PC-3 (cell line): ENCODE results near the gene PTPRD. TPM values are rescaled to one million over a fixed set of nuclear protein-coding genes. Genes with fewer than 3 reads are reported as not detected.

ENCODE experiments used
- ATAC-seq: fragments of 200-7000 bp; cut with Tn5 transposase; 2 replicates; pipeline ENCODE4 v1.9.1; 2020; ENCODE audit warnings: mild to moderate bottlenecking, moderate library complexity
- BruUV-seq: library from RNA; stranded (reverse); fragments of 400-500 nt; replicated peaks from 2 replicates; lab custom pipeline; 2021; lab: Mats Ljungman, UMichigan
- CTCF ChIA-PET: fragments of 300-600 bp; sonication (Branson Sonifier 250); formaldehyde crosslinking; loops from one replicate; lab custom pipeline; 2022; ENCODE audit warnings: antibody characterized with exemption; lab: Charles Lee
- POLR2A ChIA-PET: fragments of 300-600 bp; sonication (Branson Sonifier 250); formaldehyde crosslinking; loops from one replicate; lab custom pipeline; 2022; ENCODE audit warnings: antibody characterized with exemption; ENCODE audit not compliant: unreplicated experiment; lab: Charles Lee
- DNase-seq: peaks from one replicate; pipeline ENCODE4 v3.0.0-alpha.2; 2015
- H2AFZ ChIP-seq: fragments of 300-600 bp; sonication (generic); 2 replicates; pipeline ENCODE4 v1.6.0; 2016; ENCODE audit warnings: antibody characterized with exemption, low read length
- H3F3A ChIP-seq: fragments of 300-600 bp; sonication (generic); one replicate; pipeline ENCODE4 v1.6.0; 2017; ENCODE audit warnings: antibody characterized with exemption, low read length, control low read depth, mild to moderate bottlenecking; ENCODE audit not compliant: unreplicated experiment
- H3K27ac ChIP-seq: fragments of 300-600 bp; sonication (generic); 2 replicates; pipeline ENCODE4 v1.5.1; 2016; ENCODE audit warnings: mild to moderate bottlenecking, low read length
- H3K27me3 ChIP-seq: fragments of 300-600 bp; sonication (generic); 2 replicates; pipeline ENCODE4 v1.6.1; 2016; ENCODE audit warnings: low read length, mixed read lengths
- H3K36me3 ChIP-seq: fragments of 300-600 bp; sonication (generic); 2 replicates; pipeline ENCODE4 v1.6.1; 2016; ENCODE audit warnings: low read depth, mixed run types, low read length, mixed read lengths
- H3K4me1 ChIP-seq: fragments of 300-600 bp; sonication (generic); 2 replicates; pipeline ENCODE4 v1.5.1; 2016; ENCODE audit warnings: low read length; ENCODE audit not compliant: insufficient read depth
- H3K4me2 ChIP-seq: fragments of 300-600 bp; sonication (generic); 2 replicates; pipeline ENCODE4 v1.6.0; 2016; ENCODE audit warnings: low read length
- H3K4me3 ChIP-seq: fragments of 300-600 bp; sonication (generic); 2 replicates; pipeline ENCODE4 v1.5.1; 2016; ENCODE audit warnings: mild to moderate bottlenecking, low read length, mixed read lengths
- H3K79me2 ChIP-seq: fragments of 300-600 bp; sonication (generic); 2 replicates; pipeline ENCODE4 v1.6.1; 2017; ENCODE audit warnings: low read length, mixed read lengths
- H3K9ac ChIP-seq: fragments of 300-600 bp; sonication (generic); 2 replicates; pipeline ENCODE4 v1.6.0; 2016; ENCODE audit warnings: mild to moderate bottlenecking, low read length
- H3K9me2 ChIP-seq: fragments of 300-600 bp; sonication (generic); replicated peaks from 2 replicates; pipeline ENCODE4 v1.6.1; 2016; ENCODE audit warnings: mixed run types, low read length, mixed read lengths
- H3K9me3 ChIP-seq: fragments of 300-600 bp; sonication (generic); 2 replicates; pipeline ENCODE4 v1.6.1; 2016; ENCODE audit warnings: low read length, mixed read lengths
- H4K20me1 ChIP-seq: fragments of 300-600 bp; sonication (generic); 2 replicates; pipeline ENCODE4 v1.6.1; 2016; ENCODE audit warnings: low read length, mixed read lengths
- EZH2 ChIP-seq: fragments of 300-600 bp; sonication (generic); IDR thresholded peaks from one replicate; pipeline ENCODE4 v1.6.1; 2017; ENCODE audit warnings: antibody characterized with exemption, mild to moderate bottlenecking, low read length; ENCODE audit not compliant: unreplicated experiment
- EZH2phosphoT487 ChIP-seq: fragments of 300-600 bp; sonication (generic); IDR thresholded peaks from 2 replicates; pipeline ENCODE4 v1.6.1; 2018; ENCODE audit warnings: mild to moderate bottlenecking, antibody characterized with exemption, low read length, borderline replicate concordance
- intact Hi-C: fragments of 100-400 bp; cut with micrococcal nuclease; formaldehyde crosslinking; loops from 2 replicates; pipeline ENCODE4 v1.9.0; 2023
- total RNA-seq: library from RNA; depleted of rRNA; stranded (reverse); fragments of >200 nt; gene quantifications from 2 replicates; pipeline ENCODE4 v1.2.3, GENCODE V29; 2014
- TF ChIP-seq, protein P1 (sequence below): fragments of 300-600 bp; sonication (generic); conservative IDR thresholded peaks from 2 replicates; pipeline ENCODE4 v1.5.1; 2017; ENCODE audit warnings: antibody characterized with exemption, low read depth, mild to moderate bottlenecking, low read length

PTPRD gene
- total RNA-seq, 1 experiment from 2014 or later: not detected

DNA sequence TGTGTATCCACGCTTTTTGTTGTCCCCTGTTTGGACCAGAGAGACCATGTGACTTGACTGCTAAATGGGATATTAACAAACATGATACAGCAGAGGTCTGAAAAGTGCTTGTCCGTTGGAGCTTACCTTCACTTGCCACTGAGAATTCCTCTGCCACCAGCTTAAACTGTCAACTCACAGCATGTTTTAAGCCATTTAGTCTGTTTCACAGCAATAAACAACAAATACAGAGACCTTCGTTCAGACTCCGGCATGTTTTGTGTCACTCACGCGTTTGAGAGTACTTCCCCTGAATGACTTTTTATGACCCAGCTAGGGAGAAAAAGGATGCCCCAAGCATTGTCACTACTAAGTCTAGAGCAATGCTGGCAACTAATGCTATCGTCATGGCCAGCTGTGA is 173.8 kb downstream of the PTPRD start:
- Histone ChIP-seq H3K79me2 (no peaks in the 10 kb centered on the region), H3K27ac (no peak overlapping the region), H3F3A (no peaks in the 10 kb centered on the region), H4K20me1 (no peaks in the 10 kb centered on the region), H3K9me2 (no peaks in the 10 kb centered on the region), H3K9ac (no peak overlapping the region), H3K4me3 (no peak overlapping the region), H3K4me1 (no peaks in the 10 kb centered on the region), H3K9me3 (no peaks in the 10 kb centered on the region), H2AFZ (no peak overlapping the region), H3K4me2 (no peak overlapping the region), H3K36me3 (no peaks in the 10 kb centered on the region), H3K27me3 (no peaks in the 10 kb centered on the region)
- CTCF ChIA-PET: no interaction called here
- POLR2A ChIA-PET: no interaction called here
- no peak for TF ChIP-seq EZH2
- TF ChIP-seq, protein P1, sequence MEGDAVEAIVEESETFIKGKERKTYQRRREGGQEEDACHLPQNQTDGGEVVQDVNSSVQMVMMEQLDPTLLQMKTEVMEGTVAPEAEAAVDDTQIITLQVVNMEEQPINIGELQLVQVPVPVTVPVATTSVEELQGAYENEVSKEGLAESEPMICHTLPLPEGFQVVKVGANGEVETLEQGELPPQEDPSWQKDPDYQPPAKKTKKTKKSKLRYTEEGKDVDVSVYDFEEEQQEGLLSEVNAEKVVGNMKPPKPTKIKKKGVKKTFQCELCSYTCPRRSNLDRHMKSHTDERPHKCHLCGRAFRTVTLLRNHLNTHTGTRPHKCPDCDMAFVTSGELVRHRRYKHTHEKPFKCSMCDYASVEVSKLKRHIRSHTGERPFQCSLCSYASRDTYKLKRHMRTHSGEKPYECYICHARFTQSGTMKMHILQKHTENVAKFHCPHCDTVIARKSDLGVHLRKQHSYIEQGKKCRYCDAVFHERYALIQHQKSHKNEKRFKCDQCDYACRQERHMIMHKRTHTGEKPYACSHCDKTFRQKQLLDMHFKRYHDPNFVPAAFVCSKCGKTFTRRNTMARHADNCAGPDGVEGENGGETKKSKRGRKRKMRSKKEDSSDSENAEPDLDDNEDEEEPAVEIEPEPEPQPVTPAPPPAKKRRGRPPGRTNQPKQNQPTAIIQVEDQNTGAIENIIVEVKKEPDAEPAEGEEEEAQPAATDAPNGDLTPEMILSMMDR: no peak
- TF ChIP-seq EZH2phosphoT487: no peak
- BruUV-seq: no TSS peak
- intact Hi-C loops: no loop called here
- no peak for DNase-seq
- ATAC-seq: no peak

DNA sequence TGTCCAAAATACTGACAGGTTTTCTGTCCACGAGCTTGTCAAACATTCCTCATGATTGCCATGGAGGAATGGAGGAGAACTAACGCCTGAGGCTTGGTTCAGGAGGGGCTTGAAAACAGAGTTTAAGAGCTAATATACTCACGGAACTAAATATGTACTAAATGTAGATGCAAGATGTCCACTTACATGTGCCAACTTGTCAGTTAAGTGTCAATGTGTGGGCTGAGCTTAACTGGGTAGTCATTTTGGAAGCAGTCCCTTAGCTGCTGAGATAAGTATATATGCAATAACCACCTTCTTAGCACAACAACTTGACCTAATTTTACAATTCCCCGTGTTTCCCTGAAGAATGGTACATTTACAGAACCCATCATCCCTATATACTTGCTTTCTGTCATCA is 176.0 kb downstream of the PTPRD start:
- Histone ChIP-seq H3K27ac (no peak overlapping the region), H3K4me1 (no peaks in the 10 kb centered on the region), H3K36me3 (no peaks in the 10 kb centered on the region), H3K9me3 (no peaks in the 10 kb centered on the region), H3K79me2 (no peaks in the 10 kb centered on the region), H3K9ac (no peak overlapping the region), H4K20me1 (no peaks in the 10 kb centered on the region), H3K27me3 (no peaks in the 10 kb centered on the region), H3K4me2 (no peak overlapping the region), H3K4me3 (no peak overlapping the region), H3K9me2 (no peaks in the 10 kb centered on the region), H2AFZ (no peak overlapping the region), H3F3A (no peaks in the 10 kb centered on the region)
- POLR2A ChIA-PET: no interaction called here
- ATAC-seq (no peak), DNase-seq (no peak)
- intact Hi-C loops: no loop called here
- CTCF ChIA-PET: no interaction called here
- no TSS peak for BruUV-seq
- TF ChIP-seq, protein P1: no peak
- TF ChIP-seq EZH2phosphoT487 (no peak), EZH2 (no peak)

DNA sequence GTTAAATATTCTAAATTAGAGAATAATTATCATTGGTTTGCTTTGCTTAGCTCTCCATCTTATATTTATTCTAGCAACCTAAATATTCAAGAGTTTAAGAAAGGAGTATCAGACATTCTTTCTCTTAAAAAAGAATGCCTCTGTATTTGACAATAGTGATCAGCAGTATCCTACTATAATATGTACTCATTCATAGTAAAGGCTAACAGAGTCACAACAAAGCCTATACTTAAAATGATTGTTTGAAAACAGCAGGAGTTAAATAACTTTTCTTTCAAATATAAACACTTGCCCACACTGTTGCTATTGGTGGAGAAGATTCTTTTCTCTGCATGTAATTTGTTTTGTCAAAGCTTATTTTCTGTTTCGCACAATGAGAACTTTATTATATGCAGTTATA is 178.4 kb downstream of the PTPRD start:
- TF ChIP-seq EZH2phosphoT487 (no peak), EZH2 (no peak)
- TF ChIP-seq, protein P1: no peak
- no TSS peak for BruUV-seq

More for the DNA sequence above, 178.4 kb downstream of the PTPRD start:
- CTCF ChIA-PET: no interaction called here
- H3K27ac ChIP-seq: no peak overlapping the region
- ATAC-seq (no peak), DNase-seq (no peak)
- H3K9me3 ChIP-seq: no peaks in the 10 kb centered on the region
- no peak overlapping the region for H3K9ac ChIP-seq
- H3K9me2 ChIP-seq: no peaks in the 10 kb centered on the region
- no peak overlapping the region for H3K4me3 ChIP-seq
- POLR2A ChIA-PET: no interaction called here
- no peaks in the 10 kb centered on the region for H3K79me2 ChIP-seq
- H3F3A ChIP-seq: no peaks in the 10 kb centered on the region
- H4K20me1 ChIP-seq: no peaks in the 10 kb centered on the region
- no peaks in the 10 kb centered on the region for H3K36me3 ChIP-seq
- H3K27me3 ChIP-seq: no peaks in the 10 kb centered on the region
- no peaks in the 10 kb centered on the region for H3K4me1 ChIP-seq
- no peak overlapping the region for H3K4me2 ChIP-seq
- intact Hi-C loops: no loop called here
- H2AFZ ChIP-seq: no peak overlapping the region
